Mucosa of stomach (tissue), 1 donor: ENCODE results near the gene RFNG.

Source experiments
- H3K27me3 ChIP-seq: one replicate; pipeline ENCODE4 v1.7.0; 2013; ENCODE audit warnings: mild to moderate bottlenecking, low read length; ENCODE audit not compliant: control insufficient read depth, insufficient read depth
- H3K36me3 ChIP-seq: one replicate; pipeline ENCODE4 v1.7.0; 2013; ENCODE audit warnings: low read length; ENCODE audit not compliant: control insufficient read depth, insufficient read depth
- H3K4me1 ChIP-seq: one replicate; pipeline ENCODE4 v1.7.0; 2013; ENCODE audit warnings: mild to moderate bottlenecking, low read length; ENCODE audit not compliant: control insufficient read depth, insufficient read depth
- H3K4me3 ChIP-seq: one replicate; pipeline ENCODE4 v1.7.0; 2013; ENCODE audit warnings: low read length
- H3K9ac ChIP-seq: one replicate; pipeline ENCODE4 v1.7.0; 2013; ENCODE audit warnings: mild to moderate bottlenecking, low read length, moderate library complexity
- H3K9me3 ChIP-seq: one replicate; pipeline ENCODE4 v1.7.0; 2013; ENCODE audit warnings: mild to moderate bottlenecking, low read length, moderate library complexity; ENCODE audit not compliant: control insufficient read depth
- donor health status: Pancreatic carcinoma.

Gene RFNG

GRCh38 chr17:82013772-82014321 is 37.8 kb downstream of the RFNG start:
- Histone ChIP-seq H3K9ac (no peak overlapping the region), H3K4me3 (no peak overlapping the region), H3K36me3 (no peaks in the 10 kb centered on the region), H3K9me3 (no peaks in the 10 kb centered on the region), H3K4me1 (no peaks in the 10 kb centered on the region), H3K27me3 (no peaks in the 10 kb centered on the region)

GRCh38 chr17:82013341-82013740 is 38.3 kb downstream of the RFNG start:
- H3K4me3 ChIP-seq, result no peak overlapping the region
- H3K9ac ChIP-seq, result no peak overlapping the region
- H3K36me3 ChIP-seq, result no peaks in the 10 kb centered on the region

GRCh38 chr17:82012640-82013295 is 38.8 kb downstream of the RFNG start:
- Histone ChIP-seq H3K9ac (no peak overlapping the region), H3K4me1 (no peaks in the 10 kb centered on the region), H3K36me3 (no peaks in the 10 kb centered on the region), H3K27me3 (no peaks in the 10 kb centered on the region), H3K9me3 (no peaks in the 10 kb centered on the region), H3K4me3 (no peak overlapping the region)

More at GRCh38 chr17:82013341-82013740, 38.3 kb downstream of the RFNG start:
- H3K9me3 ChIP-seq, result no peaks in the 10 kb centered on the region
- no peaks in the 10 kb centered on the region for H3K27me3 ChIP-seq
- no peaks in the 10 kb centered on the region for H3K4me1 ChIP-seq

DNA sequence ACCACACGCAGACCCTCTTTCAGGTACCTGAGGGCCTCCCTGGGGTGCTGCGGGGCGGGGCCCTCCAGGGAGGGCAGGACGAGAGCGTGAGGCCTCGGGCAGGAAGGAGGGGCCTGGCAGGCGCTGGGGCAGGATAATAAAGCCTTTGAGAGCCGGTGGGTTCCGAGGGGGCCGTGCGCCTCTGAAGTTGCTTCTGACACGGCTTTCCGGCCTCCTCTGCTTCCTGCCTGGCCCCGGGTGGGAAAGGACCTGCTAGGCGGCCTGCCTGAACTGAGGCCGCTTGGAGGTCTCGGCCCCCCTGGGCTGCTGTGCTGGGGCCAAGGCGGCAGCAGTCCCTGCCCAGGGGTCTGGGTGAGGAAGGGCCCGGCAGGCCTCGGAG is 39.4 kb downstream of the RFNG start:
- Histone ChIP-seq H3K9ac (no peak overlapping the region), H3K36me3 (no peaks in the 10 kb centered on the region), H3K9me3 (no peaks in the 10 kb centered on the region), H3K4me1 (no peaks in the 10 kb centered on the region), H3K27me3 (no peaks in the 10 kb centered on the region), H3K4me3 (no peak overlapping the region)

DNA sequence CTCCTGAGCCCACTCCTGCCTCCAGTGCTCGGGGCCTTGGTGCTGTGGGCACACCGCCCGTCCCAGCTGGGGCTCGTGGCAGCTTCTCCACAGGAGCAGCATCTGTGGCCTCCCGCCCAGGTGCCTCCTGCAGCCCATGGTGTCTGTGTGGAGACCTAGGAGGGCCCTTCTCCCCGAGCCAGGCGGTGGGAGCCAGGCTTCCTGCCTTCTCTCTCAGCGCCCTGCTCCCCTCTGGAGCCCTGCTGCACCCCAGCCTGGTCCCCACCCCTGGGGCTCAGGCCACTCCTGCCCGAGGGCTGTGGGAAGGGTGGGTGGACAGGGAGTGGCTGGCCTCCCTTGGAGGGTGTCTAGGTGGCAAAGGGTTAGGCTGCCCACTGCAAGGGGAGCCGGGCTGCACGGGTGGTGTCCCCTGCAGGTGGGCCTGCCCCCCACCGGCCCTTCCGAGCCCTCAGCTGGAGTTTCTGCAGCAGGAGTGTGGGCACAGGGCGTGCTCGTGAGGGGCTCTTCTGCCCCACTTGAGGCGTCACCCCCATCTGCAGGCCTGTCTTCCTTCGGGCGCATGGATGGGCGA is 39.9 kb downstream of the RFNG start:
- no peaks in the 10 kb centered on the region for H3K4me1 ChIP-seq
- H3K36me3 ChIP-seq, result no peaks in the 10 kb centered on the region

DNA sequence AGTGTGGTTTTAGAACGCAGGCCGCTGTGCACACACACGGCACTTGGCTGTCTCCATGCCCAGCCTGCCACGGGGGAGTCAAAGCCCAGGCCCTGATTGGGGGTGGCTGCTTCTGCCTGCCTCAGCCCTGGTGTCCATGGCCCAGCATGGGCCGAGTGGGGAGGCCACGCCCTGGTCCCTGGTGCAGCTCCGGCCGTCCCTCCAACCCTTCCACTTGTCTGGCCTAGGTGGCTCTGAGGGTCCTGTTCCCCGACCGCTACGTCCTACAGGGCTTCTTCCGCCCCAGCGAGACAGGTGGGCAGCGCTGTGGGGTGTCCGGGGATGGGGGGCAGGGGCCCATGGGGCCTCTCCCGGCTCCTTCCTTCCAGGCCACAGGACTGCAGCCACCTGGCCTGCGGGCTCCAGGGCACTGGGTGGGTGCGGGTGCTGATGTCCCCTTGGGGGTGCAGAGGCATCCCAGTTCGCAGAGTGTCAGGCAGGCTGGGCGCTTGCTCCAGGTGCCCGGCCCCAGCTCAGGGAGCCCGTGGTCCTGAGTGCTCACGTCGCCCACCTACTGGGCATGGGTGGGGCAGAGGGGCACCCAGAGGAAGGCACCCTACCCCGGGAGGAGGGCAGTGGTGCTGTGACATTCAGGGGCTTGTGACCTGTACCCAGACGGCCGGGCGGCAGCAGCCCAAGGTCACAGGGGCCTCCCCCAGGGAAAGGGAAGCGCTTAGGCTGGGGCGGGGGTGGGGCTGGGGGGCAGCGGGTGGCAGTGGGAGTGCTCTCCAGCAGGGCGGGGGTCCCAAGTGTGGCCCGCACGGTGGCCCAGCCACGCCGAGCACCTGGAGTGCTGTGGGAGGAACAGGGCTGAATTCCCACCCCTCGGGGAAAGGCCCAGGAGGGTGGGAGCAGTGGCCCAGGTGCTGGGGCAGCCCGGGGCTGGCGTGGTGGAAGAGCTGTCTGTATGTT is 40.8 kb downstream of the RFNG start:
- no peaks in the 10 kb centered on the region for H3K27me3 ChIP-seq
- H3K9me3 ChIP-seq, result no peaks in the 10 kb centered on the region
- no peaks in the 10 kb centered on the region for H3K36me3 ChIP-seq
- H3K4me1 ChIP-seq, result no peaks in the 10 kb centered on the region
- H3K9ac ChIP-seq, result no peak overlapping the region
- H3K4me3 ChIP-seq, result no peak overlapping the region

More for the DNA sequence above, 39.9 kb downstream of the RFNG start:
- Histone ChIP-seq H3K9me3 (no peaks in the 10 kb centered on the region), H3K27me3 (no peaks in the 10 kb centered on the region), H3K4me3 (no peak overlapping the region), H3K9ac (no peak overlapping the region)

DNA sequence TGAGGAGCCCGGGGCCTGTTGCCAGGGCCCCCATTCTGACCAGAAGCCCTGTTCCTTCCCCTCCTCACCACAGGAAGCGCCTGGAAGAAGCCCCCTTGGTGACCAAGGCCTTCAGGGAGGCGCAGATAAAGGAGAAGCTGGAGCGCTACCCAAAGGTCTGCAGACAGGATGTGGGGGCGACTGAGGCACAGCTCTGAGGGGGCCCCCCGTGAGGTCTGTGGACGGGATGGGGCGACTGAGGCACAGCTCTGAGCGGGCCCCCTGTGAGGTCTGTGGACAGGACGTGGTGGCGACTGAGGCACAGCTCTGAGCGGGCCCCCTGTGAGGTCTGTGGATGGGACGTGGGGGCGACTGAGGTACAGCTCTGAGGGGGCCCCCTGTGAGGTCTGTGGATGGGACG is 42.2 kb downstream of the RFNG start:
- no peaks in the 10 kb centered on the region for H3K9me3 ChIP-seq
- no peaks in the 10 kb centered on the region for H3K4me1 ChIP-seq
- no peak overlapping the region for H3K9ac ChIP-seq
- no peaks in the 10 kb centered on the region for H3K36me3 ChIP-seq
- no peak overlapping the region for H3K4me3 ChIP-seq
- H3K27me3 ChIP-seq, result no peaks in the 10 kb centered on the region

- no peak overlapping the region for H3K9ac ChIP-seq
- no peaks in the 10 kb centered on the region for H3K27me3 ChIP-seq
- no peak overlapping the region for H3K4me3 ChIP-seq
- no peaks in the 10 kb centered on the region for H3K36me3 ChIP-seq
- H3K9me3 ChIP-seq, result no peaks in the 10 kb centered on the region
- no peaks in the 10 kb centered on the region for H3K4me1 ChIP-seq
Observed at GRCh38 chr17:82008941-82009405, 42.6 kb downstream of the RFNG start.

DNA sequence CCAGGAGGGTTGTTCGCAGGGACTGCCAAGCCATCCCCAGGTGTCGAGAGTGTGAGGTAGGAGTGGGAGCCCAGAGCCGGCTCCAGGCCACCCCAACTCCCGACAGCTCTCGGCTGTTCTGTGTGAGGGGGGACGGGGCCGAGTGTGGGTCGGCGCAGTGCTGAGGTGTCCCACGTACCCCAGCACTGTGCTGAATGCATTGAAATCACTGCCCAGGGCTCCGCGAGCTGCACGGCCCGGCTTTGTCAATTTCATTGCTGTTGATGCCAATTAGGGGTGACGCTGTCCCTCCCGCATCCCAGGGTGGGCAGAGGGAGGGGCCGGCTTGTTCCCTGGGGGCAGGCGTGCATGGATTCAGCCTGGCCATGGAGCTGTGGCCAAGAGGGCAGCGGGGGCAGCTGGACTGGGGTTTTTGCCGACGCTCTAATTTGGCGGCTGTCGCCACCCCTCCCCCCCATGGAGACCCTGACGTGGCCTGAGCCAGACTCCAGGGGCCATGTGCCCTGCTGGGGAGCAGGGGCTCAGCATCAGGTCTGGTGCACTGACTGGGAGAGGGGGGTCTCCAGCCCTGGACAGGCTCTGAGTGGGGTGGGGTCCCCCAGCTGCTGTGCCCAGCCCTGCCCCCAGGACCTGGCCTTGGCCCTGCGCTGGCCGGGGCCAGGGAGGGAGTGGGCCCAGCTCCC is 43.2 kb downstream of the RFNG start:
- no peaks in the 10 kb centered on the region for H3K27me3 ChIP-seq
- no peaks in the 10 kb centered on the region for H3K36me3 ChIP-seq
- no peak overlapping the region for H3K9ac ChIP-seq
- H3K4me3 ChIP-seq, result no peak overlapping the region
- H3K9me3 ChIP-seq, result no peaks in the 10 kb centered on the region
- H3K4me1 ChIP-seq, result peaks cover 2% of the 10 kb centered on the region

DNA sequence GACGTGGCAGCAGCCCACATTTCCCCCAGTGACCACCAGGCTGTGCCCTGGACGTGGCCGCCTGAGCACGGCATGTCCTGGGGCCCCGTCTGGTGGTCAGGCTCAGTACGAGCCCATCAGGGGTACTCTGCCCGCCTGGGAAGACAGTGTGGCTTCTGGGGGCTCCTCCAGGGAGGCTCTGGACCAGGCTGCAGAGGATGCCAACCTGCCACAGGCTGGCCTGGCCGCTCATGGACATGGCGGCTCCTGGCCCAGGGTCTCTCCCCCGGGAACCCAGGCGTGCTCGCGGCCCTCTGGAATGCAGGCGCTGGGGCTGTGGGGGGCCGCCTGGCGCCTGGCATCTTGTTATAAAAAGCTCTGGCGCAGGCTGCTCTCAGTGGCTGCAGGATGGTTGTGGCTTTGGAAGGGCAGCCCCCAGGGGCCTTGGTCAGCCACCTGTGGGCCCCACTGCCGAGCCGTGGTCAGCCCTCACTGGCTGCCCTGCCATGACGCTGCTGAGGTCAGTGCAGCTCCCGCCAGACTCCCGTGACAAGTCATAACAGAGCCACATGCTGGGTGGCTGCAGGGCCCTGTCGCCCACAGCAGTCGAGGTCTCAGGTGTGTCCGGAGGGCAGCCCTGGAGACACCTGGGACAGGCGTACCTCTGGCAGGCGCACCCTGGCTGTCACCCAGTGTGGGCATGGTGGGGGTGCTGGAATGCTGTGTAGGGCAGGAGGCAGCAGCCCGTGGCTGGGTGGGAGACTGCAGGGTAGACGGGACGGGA is 43.9 kb downstream of the RFNG start:
- no peaks in the 10 kb centered on the region for H3K9me3 ChIP-seq
- H3K9ac ChIP-seq, result no peak overlapping the region
- H3K4me3 ChIP-seq, result no peak overlapping the region
- H3K36me3 ChIP-seq, result no peaks in the 10 kb centered on the region
- no peaks in the 10 kb centered on the region for H3K27me3 ChIP-seq
- H3K4me1 ChIP-seq, result peaks cover 4% of the 10 kb centered on the region

DNA sequence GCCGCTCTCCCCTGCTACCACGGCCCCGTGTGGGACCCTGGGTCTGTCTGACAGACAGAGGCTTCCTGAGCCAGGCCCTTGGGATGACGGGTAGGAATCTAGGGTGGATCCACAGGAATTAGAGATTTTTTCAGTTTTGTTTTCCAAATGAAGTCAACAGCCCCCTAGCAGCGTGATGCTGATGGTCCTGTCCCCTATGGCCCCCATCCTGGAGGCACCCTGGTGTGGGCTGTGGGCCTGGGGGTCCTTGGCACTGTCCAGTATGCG is 44.5 kb downstream of the RFNG start:
- Histone ChIP-seq H3K4me3 (no peak overlapping the region), H3K36me3 (no peaks in the 10 kb centered on the region), H3K9me3 (no peaks in the 10 kb centered on the region), H3K27me3 (no peaks in the 10 kb centered on the region), H3K4me1 (peaks cover 4% of the 10 kb centered on the region), H3K9ac (no peak overlapping the region)
